IMR-90 (cell line): ENCODE data around the gene CNOT10. TPM values are rescaled to one million over a fixed set of nuclear protein-coding genes. Genes with fewer than 3 reads are reported as not detected.

ENCODE experiments used
- ATAC-seq: fragments of 200-7000 bp; cut with Tn5 transposase; 2 replicates; pipeline ENCODE4 v1.9.1; 2020; ENCODE audit warnings: low read depth, mild to moderate bottlenecking, moderate library complexity
- BruUV-seq: library from RNA; stranded (reverse); fragments of 400-500 nt; replicated peaks from 2 replicates; lab custom pipeline; 2021; lab: Mats Ljungman, UMichigan
- CTCF ChIA-PET: fragments of 300-600 bp; formaldehyde crosslinking; extraction: SDS; loops from one replicate; lab custom pipeline; 2021; ENCODE audit warnings: antibody characterized with exemption; lab: Yijun Ruan, JAX
- POLR2A ChIA-PET: fragments of 300-600 bp; sonication (Branson Sonifier 250); formaldehyde crosslinking; loops from one replicate; lab custom pipeline; 2022; ENCODE audit warnings: antibody characterized with exemption; ENCODE audit not compliant: unreplicated experiment; lab: Charles Lee
- DNase-seq: peaks from one replicate; pipeline ENCODE4 v3.0.0; 2013
- H2AFZ ChIP-seq: replicated peaks from 2 replicates; pipeline ENCODE3; 2013; ENCODE audit warnings: low read length, mild to moderate bottlenecking; ENCODE audit not compliant: poor library complexity
- H2AK5ac ChIP-seq: 2 replicates; pipeline ENCODE4 v1.6.1; 2013; ENCODE audit warnings: low read depth, low read length, inconsistent platforms
- H2AK9ac ChIP-seq: replicated peaks from 2 replicates; pipeline ENCODE3; 2013; ENCODE audit warnings: mild to moderate bottlenecking, low read depth, low read length, moderate library complexity; ENCODE audit not compliant: poor library complexity
- H2BK120ac ChIP-seq: 2 replicates; pipeline ENCODE4 v1.6.1; 2013; ENCODE audit warnings: low read depth, low read length, inconsistent platforms
- H2BK15ac ChIP-seq: 3 replicates; pipeline ENCODE4 v1.6.1; 2013; ENCODE audit warnings: low read depth, low read length, inconsistent platforms
- H2BK20ac ChIP-seq: 2 replicates; pipeline ENCODE4 v1.6.1; 2013; ENCODE audit warnings: low read depth, mild to moderate bottlenecking, inconsistent platforms, low read length, moderate library complexity
- H2BK5ac ChIP-seq: 2 replicates; pipeline ENCODE4 v1.6.1; 2013; ENCODE audit warnings: mild to moderate bottlenecking, low read depth, low read length, inconsistent platforms; ENCODE audit not compliant: poor library complexity, severe bottlenecking
- H3K14ac ChIP-seq: replicated peaks from 2 replicates; pipeline ENCODE4 v1.6.1; 2013; ENCODE audit warnings: low read depth, low read length, inconsistent platforms
- H3K18ac ChIP-seq: 2 replicates; pipeline ENCODE4 v1.6.1; 2013; ENCODE audit warnings: low read depth, low read length, control low read depth
- H3K23ac ChIP-seq: 2 replicates; pipeline ENCODE4 v1.6.1; 2013; ENCODE audit warnings: low read depth, low read length, inconsistent platforms
- H3K27ac ChIP-seq: 2 replicates; pipeline ENCODE4 v1.5.1; 2013; ENCODE audit warnings: mild to moderate bottlenecking, control low read depth, low read length; ENCODE audit not compliant: insufficient read depth
- H3K27me3 ChIP-seq: 2 replicates; pipeline ENCODE4 v1.6.1; 2013; ENCODE audit warnings: low read length; ENCODE audit not compliant: control insufficient read depth, insufficient read depth
- H3K36me3 ChIP-seq: 2 replicates; pipeline ENCODE4 v1.6.1; 2013; ENCODE audit warnings: low read length, mixed read lengths; ENCODE audit not compliant: control insufficient read depth, insufficient read depth
- H3K4ac ChIP-seq: 2 replicates; pipeline ENCODE4 v1.6.1; 2013; ENCODE audit warnings: low read depth, low read length, inconsistent platforms
- H3K4me1 ChIP-seq: 2 replicates; pipeline ENCODE4 v1.6.1; 2013; ENCODE audit warnings: low read length, mixed read lengths; ENCODE audit not compliant: control insufficient read depth, insufficient read depth
- H3K4me2 ChIP-seq: 2 replicates; pipeline ENCODE4 v1.6.1; 2013; ENCODE audit warnings: low read depth, mild to moderate bottlenecking, control low read depth, low read length, moderate library complexity
- H3K4me3 ChIP-seq: 2 replicates; pipeline ENCODE4 v1.5.1; 2013; ENCODE audit warnings: low read depth, mild to moderate bottlenecking, control low read depth, low read length, moderate library complexity; ENCODE audit not compliant: insufficient read depth
- H3K56ac ChIP-seq: 2 replicates; pipeline ENCODE4 v1.6.1; 2013; ENCODE audit warnings: low read length, inconsistent platforms; ENCODE audit not compliant: insufficient read depth; ENCODE audit errors: extremely low read depth
- H3K79me1 ChIP-seq, 2 experiments: 2 replicates each; pipeline ENCODE4 v1.6.1; 2013; ENCODE audit warnings: low read length in 2 of 2, inconsistent platforms in 1 of 2, low read depth in 1 of 2
- H3K9ac ChIP-seq: 2 replicates; pipeline ENCODE4 v1.6.1; 2013; ENCODE audit warnings: low read depth, low read length, control low read depth
- H3K9me1 ChIP-seq: 2 replicates; pipeline ENCODE4 v1.6.1; 2013; ENCODE audit warnings: low read length, inconsistent platforms; ENCODE audit not compliant: insufficient read depth
- H3K9me3 ChIP-seq: 2 replicates; pipeline ENCODE4 v1.6.1; 2013; ENCODE audit warnings: low read length; ENCODE audit not compliant: control insufficient read depth, insufficient read depth
- H4K20me1 ChIP-seq: 2 replicates; pipeline ENCODE4 v1.6.1; 2013; ENCODE audit warnings: low read length, inconsistent platforms; ENCODE audit not compliant: insufficient read depth
- H4K5ac ChIP-seq: 2 replicates; pipeline ENCODE4 v1.6.1; 2013; ENCODE audit warnings: mild to moderate bottlenecking, low read depth, low read length, control low read depth
- H4K8ac ChIP-seq, 2 experiments: 2 replicates each; pipeline ENCODE4 v1.6.1; 2013; ENCODE audit warnings: low read depth in 2 of 2, low read length in 2 of 2, control low read depth in 1 of 2, inconsistent platforms in 1 of 2
- H4K91ac ChIP-seq: 2 replicates; pipeline ENCODE4 v1.6.1; 2013; ENCODE audit warnings: low read depth, low read length, inconsistent platforms; ENCODE audit not compliant: insufficient read depth
- BHLHE40 ChIP-seq: fragments of 150-350 bp; IDR thresholded peaks from 2 replicates; pipeline ENCODE4 v1.6.1; 2016; ENCODE audit warnings: mild to moderate bottlenecking, low read depth, low read length
- CTCF ChIP-seq: conservative IDR thresholded peaks from 2 replicates; pipeline ENCODE4 v1.5.1; 2012; ENCODE audit warnings: mild to moderate bottlenecking, low read depth, low read length, improper control_type of control experiment
- FOS ChIP-seq: fragments of 150-350 bp; IDR thresholded peaks from 2 replicates; pipeline ENCODE4 v1.6.1; 2016; ENCODE audit warnings: low read depth, low read length
- MAZ ChIP-seq: IDR thresholded peaks from 2 replicates; pipeline ENCODE4 v1.6.1; 2012; ENCODE audit warnings: low read depth, mild to moderate bottlenecking, low read length, improper control_type of control experiment, moderate library complexity, borderline replicate concordance
- RAD21 ChIP-seq: IDR thresholded peaks from 2 replicates; pipeline ENCODE4 v1.6.1; 2012; ENCODE audit warnings: low read length, improper control_type of control experiment
- RCOR1 ChIP-seq: IDR thresholded peaks from 2 replicates; pipeline ENCODE4 v1.6.1; 2012; ENCODE audit warnings: mild to moderate bottlenecking, low read length, improper control_type of control experiment; ENCODE audit not compliant: insufficient replicate concordance
- USF2 ChIP-seq: fragments of 150-350 bp; IDR thresholded peaks from 2 replicates; pipeline ENCODE4 v1.6.1; 2017; ENCODE audit warnings: mild to moderate bottlenecking, antibody characterized with exemption, low read length, low read depth
- WGBS, 2 experiments: methylation state at CpG; one replicate each; pipeline versions ENCODE4 v1.1.5 to v1.1.7; 2013; ENCODE audit warnings: missing lambda C conversion rate in 2 of 2; ENCODE audit not compliant: insufficient read length in 1 of 2; ENCODE audit errors: extremely low coverage in 2 of 2; 5-methylcytosine and 5-hydroxymethylcytosine counted together
- dilution Hi-C: fragments of 300-500 bp; cut with HindIII; formaldehyde crosslinking; loops from one replicate; pipeline ENCODE4 v1.14.3; 2018; ENCODE audit warnings: low sequenced_read_pairs; ENCODE audit not compliant: unreplicated experiment
- in situ Hi-C: fragments of 300-500 bp; cut with MboI; formaldehyde crosslinking; loops from 3 replicates; pipeline ENCODE4 v1.14.3; 2019; ENCODE audit warnings: low sequenced_read_pairs, inconsistent platforms, mixed read lengths
- intact Hi-C: fragments of 100-400 bp; cut with micrococcal nuclease; formaldehyde crosslinking; loops from 2 replicates; pipeline ENCODE4 v1.10.0; 2022
- polyA plus RNA-seq, 3 experiments: library from polyadenylated mRNA; depleted of rRNA; stranded (reverse); fragments of >200 nt; gene quantifications; 2 replicates each; pipeline ENCODE4 v1.2.3, GENCODE V29; 2012; ENCODE audit warnings: low replicate concordance in 1 of 3
- total RNA-seq: library from RNA; depleted of rRNA; stranded (reverse); fragments of >200 nt; gene quantifications from 2 replicates; pipeline ENCODE4 v1.2.3, GENCODE V29; 2012

CNOT10 gene
- total and polyA plus RNA-seq, 2 of the 4 experiments (the other 2 are of a cell fraction) = 15.8 to 20.4 TPM

- H3K56ac ChIP-seq = no peak overlapping the region
- TF ChIP-seq BHLHE40 (no peak), RAD21 (no peak), CTCF (no peak), USF2 (no peak), FOS (no peak), MAZ (no peak), RCOR1 (no peak)
- H3K23ac ChIP-seq = peak overlapping the region; percentile 60; the same call in 1 of the 2 replicates
- H3K14ac ChIP-seq = no peak overlapping the region
- in situ Hi-C loops = no loop called here
- ChIA-PET CTCF (no interaction called here), POLR2A (no interaction called here)
- no peak overlapping the region for H3K27ac ChIP-seq
- H3K9me1 ChIP-seq = peaks cover 8% of the 10 kb centered on the region
- no peak overlapping the region for H3K18ac ChIP-seq
- no peak overlapping the region for H2AFZ ChIP-seq
- WGBS, 2 experiments = no CpG with 5 or more reads among the region's 3 CpGs
- no peaks in the 10 kb centered on the region for H3K9me3 ChIP-seq
- DNase-seq (no peak), ATAC-seq (no peak)
- H4K20me1 ChIP-seq = no peaks in the 10 kb centered on the region; the same call in none of the 2 replicates
- no peak overlapping the region for H4K5ac ChIP-seq
- H2AK5ac ChIP-seq = no peak overlapping the region
- no peak overlapping the region for H4K91ac ChIP-seq
- BruUV-seq = no TSS peak
- H3K9ac ChIP-seq = no peak overlapping the region
- H3K27me3 ChIP-seq = no peaks in the 10 kb centered on the region
- H3K4me1 ChIP-seq = no peaks in the 10 kb centered on the region
- dilution Hi-C loops = no loop called here
- peaks cover 22 to 36% of the 10 kb centered on the region in 2 experiments for H3K79me1 ChIP-seq
- intact Hi-C loops = no loop called here
- H4K8ac ChIP-seq = no peak overlapping the region
- peak overlapping the region; percentile 49; the same call in 1 of the 2 replicates for H3K4me2 ChIP-seq
- H2BK120ac ChIP-seq = no peak overlapping the region
- H2BK15ac ChIP-seq = no peak overlapping the region
- H3K4me3 ChIP-seq = no peak overlapping the region
- H2BK20ac ChIP-seq = no peak overlapping the region
- no peak overlapping the region for H3K4ac ChIP-seq
- H2BK5ac ChIP-seq = no peak overlapping the region
- H3K36me3 ChIP-seq = 0 out of 2 replicates have a peak, but pooled peaks cover 1% of the 10 kb centered on the region
- H2AK9ac ChIP-seq = no peak overlapping the region
Measured at GRCh38 chr3:32686713-32687112, 1.7 kb downstream of the CNOT10 start.
